ENCODE measurements around the gene ZBTB20.

ZBTB20 gene

GRCh38 chr3:115052906-115053305, 94.2 kb downstream of the ZBTB20 start:
- ChIA-PET CTCF (interaction anchor here (0.9 to 2.8 kb wide), 6 partner anchors 9 to 39 kb away, joined by 3 to 8 read pairs (median 4); no protein-coding TSS in a partner anchor), POLR2A (no interaction called here)
- no peak for TF ChIP-seq CTCF (IDR thresholded peaks at IDR 0.05; ENCODE audit: insufficient read depth, low read length, missing control alignments)
- no peak overlapping the region for H3K4me3 ChIP-seq (ENCODE audit: low read depth, low read length)
- no peak for DNase-seq (ENCODE audit: low read depth, low spot score)

GRCh38 chr3:115042351-115042750, 104.7 kb downstream of the ZBTB20 start:
- DNase-seq (ENCODE audit: low read depth, low spot score) = no peak
- no peak overlapping the region for H3K4me3 ChIP-seq (ENCODE audit: low read depth, low read length)

GRCh38 chr3:115040673-115041286, 106.3 kb downstream of the ZBTB20 start:
- H3K4me3 ChIP-seq (ENCODE audit: low read depth, low read length) = no peak overlapping the region
- CTCF ChIA-PET = interaction anchor here (0.8 to 5.3 kb wide), 15 partner anchors 9 to 658 kb away, joined by 3 to 36 read pairs (median 4); no protein-coding TSS in a partner anchor
- no peak for DNase-seq (ENCODE audit: low read depth, low spot score)
- TF ChIP-seq CTCF (IDR thresholded peaks at IDR 0.05; ENCODE audit: insufficient read depth, low read length, missing control alignments) = peak; percentile 46
- POLR2A ChIA-PET = no interaction called here

More at GRCh38 chr3:115042351-115042750, 104.7 kb downstream of the ZBTB20 start:
- POLR2A ChIA-PET = no interaction called here
- CTCF ChIA-PET = interaction anchor here (0.9 to 2.2 kb wide), 8 partner anchors 10 to 130 kb away, joined by 3 to 21 read pairs (median 4); no protein-coding TSS in a partner anchor
- no peak for TF ChIP-seq CTCF (IDR thresholded peaks at IDR 0.05; ENCODE audit: insufficient read depth, low read length, missing control alignments)

- CTCF ChIA-PET = interaction anchor here (0.8 to 5.3 kb wide), 13 partner anchors 9 to 658 kb away, joined by 3 to 36 read pairs (median 4); no protein-coding TSS in a partner anchor
- H3K4me3 ChIP-seq (ENCODE audit: low read depth, low read length) = no peak overlapping the region
- no peak for DNase-seq (ENCODE audit: low read depth, low spot score)
- POLR2A ChIA-PET = no interaction called here
- no peak for TF ChIP-seq CTCF (IDR thresholded peaks at IDR 0.05; ENCODE audit: insufficient read depth, low read length, missing control alignments)
These were observed 106.8 kb downstream of the ZBTB20 start for GRCh38 chr3:115040246-115040645.

GRCh38 chr3:115038817-115039216, 108.3 kb downstream of the ZBTB20 start:
- ChIA-PET POLR2A (no interaction called here), CTCF (interaction anchor here (0.9 to 5.3 kb wide), 5 partner anchors 8 to 776 kb away, joined by 3 to 36 read pairs (median 7); no protein-coding TSS in a partner anchor)
- H3K4me3 ChIP-seq (ENCODE audit: low read depth, low read length) = no peak overlapping the region
- TF ChIP-seq CTCF (IDR thresholded peaks at IDR 0.05; ENCODE audit: insufficient read depth, low read length, missing control alignments) = no peak
- DNase-seq (ENCODE audit: low read depth, low spot score) = no peak

- CTCF ChIA-PET = no interaction called here
- no peak for TF ChIP-seq CTCF (IDR thresholded peaks at IDR 0.05; ENCODE audit: insufficient read depth, low read length, missing control alignments)
- no peak overlapping the region for H3K4me3 ChIP-seq (ENCODE audit: low read depth, low read length)
- POLR2A ChIA-PET = no interaction called here
- no peak for DNase-seq (ENCODE audit: low read depth, low spot score)
These were observed 124.2 kb downstream of the ZBTB20 start for GRCh38 chr3:115022835-115023398.

Data from AG04449 (cell line).